NCI-H2081 (cell line): ENCODE data around the gene LPCAT3.
A peak's percentile ranks its signal among the peaks of the same experiment; 100 is the strongest.

ENCODE experiments used
- DNase-seq, 2 experiments: peaks; one replicate each; lab custom pipeline; 2025; lab: John Stamatoyannopoulos, UW

Gene LPCAT3

GRCh38 chr12:6937481-6938352, 80.6 kb downstream of the LPCAT3 start:
- DNase-seq: peak; percentile 95 to 97

GRCh38 chr12:6936636-6937480, 81.4 kb downstream of the LPCAT3 start:
- DNase-seq: peak; percentile 10 to 54

- DNase-seq: no peak
Observed at GRCh38 chr12:6936194-6936635, 82.1 kb downstream of the LPCAT3 start.

- DNase-seq: no peak
Observed at GRCh38 chr12:6935371-6936193, 82.7 kb downstream of the LPCAT3 start.

- no peak for DNase-seq
Observed at GRCh38 chr12:6934110-6934509, 84.2 kb downstream of the LPCAT3 start.

GRCh38 chr12:6932766-6933165, 85.5 kb downstream of the LPCAT3 start:
- no peak for DNase-seq

- DNase-seq: no peak
Observed at GRCh38 chr12:6929466-6930452, 88.5 kb downstream of the LPCAT3 start.

GRCh38 chr12:6928703-6929407, 89.4 kb downstream of the LPCAT3 start:
- peak in 1 of 2 experiments; percentile 6 for DNase-seq

- no peak for DNase-seq
Observed at GRCh38 chr12:6928022-6928702, 90.1 kb downstream of the LPCAT3 start.

GRCh38 chr12:6927379-6928021, 90.8 kb downstream of the LPCAT3 start, which contains the start of gene ATN1:
Gene ATN1 (plus strand): TSS chr12:6927959. CDS start chr12:6934002, 6,043 bp downstream.
- DNase-seq: peak; percentile 51 to 70
